Thyroid gland (tissue), 4 donors: Measurements from ENCODE around the gene HSDL1. TPM values are rescaled to one million over a fixed set of nuclear protein-coding genes. Genes with fewer than 3 reads are reported as not detected.

ENCODE experiments used
- DNase-seq, 2 donors: peaks; one replicate each; pipeline ENCODE4 v3.0.0-alpha.2; 2019
- H3K27ac ChIP-seq, 3 donors: fragments of 200-600 bp; sonication (generic); 1 replicate in 2 of 3; 2 replicates in 1 of 3; pipeline ENCODE4 v1.5.1; 2016 to 2019; ENCODE audit warnings: mild to moderate bottlenecking in 1 of 3, moderate library complexity in 1 of 3
- H3K27me3 ChIP-seq: fragments of 200-600 bp; sonication (generic); one replicate; pipeline ENCODE4 v1.5.1; 2019
- H3K36me3 ChIP-seq, 2 donors: fragments of 200-600 bp; sonication (generic); one replicate each; pipeline ENCODE4 v1.5.1; 2016 to 2019
- H3K4me1 ChIP-seq, 2 donors: fragments of 200-600 bp; sonication (generic); one replicate each; pipeline ENCODE4 v1.5.1; 2017 to 2019
- H3K4me3 ChIP-seq, 3 donors: fragments of 200-600 bp; sonication (generic); replicated peaks in 1 of 3; 1 replicate in 2 of 3; 2 replicates in 1 of 3; pipeline ENCODE4 v1.5.1; 2016; ENCODE audit warnings: mild to moderate bottlenecking in 1 of 3
- H3K9me3 ChIP-seq: fragments of 200-600 bp; sonication (generic); one replicate; pipeline ENCODE4 v1.5.1; 2017
- POLR2A ChIP-seq, 2 donors: fragments of 450-650 bp; IDR thresholded peaks; one replicate each; pipeline ENCODE4 v1.6.1; 2017; ENCODE audit warnings: antibody characterized with exemption in 2 of 2, mild to moderate bottlenecking in 2 of 2, moderate library complexity in 1 of 2
- WGBS, 2 donors: methylation state at CpG; one replicate each; pipeline ENCODE4 v1.1.5; 2017; 5-methylcytosine and 5-hydroxymethylcytosine counted together
- intact Hi-C: fragments of 100-400 bp; cut with DNase I; formaldehyde crosslinking; loops from one replicate; pipeline ENCODE4 v1.15.1; 2023
- total RNA-seq, 4 donors: library from RNA; depleted of rRNA; stranded (reverse); fragments of >200 nt; gene quantifications; one replicate each; pipeline ENCODE4 v1.2.3, GENCODE V29; 2016
- TF ChIP-seq, protein P1 (sequence below), 6 experiments: fragments of 200-600 bp in 3 of 6; fragments of 450-650 bp in 3 of 6; sonication (generic) in 3 of 6; IDR thresholded peaks; one replicate each; pipeline ENCODE4 v1.5.1; 2016 to 2019; ENCODE audit warnings: antibody characterized with exemption in 6 of 6, mild to moderate bottlenecking in 2 of 6, inconsistent platforms in 1 of 6, moderate library complexity in 1 of 6

The HSDL1 gene
- total RNA-seq, 4 donors from 2014 or later, result 37.2 to 82.9 (median 59.5) TPM

DNA sequence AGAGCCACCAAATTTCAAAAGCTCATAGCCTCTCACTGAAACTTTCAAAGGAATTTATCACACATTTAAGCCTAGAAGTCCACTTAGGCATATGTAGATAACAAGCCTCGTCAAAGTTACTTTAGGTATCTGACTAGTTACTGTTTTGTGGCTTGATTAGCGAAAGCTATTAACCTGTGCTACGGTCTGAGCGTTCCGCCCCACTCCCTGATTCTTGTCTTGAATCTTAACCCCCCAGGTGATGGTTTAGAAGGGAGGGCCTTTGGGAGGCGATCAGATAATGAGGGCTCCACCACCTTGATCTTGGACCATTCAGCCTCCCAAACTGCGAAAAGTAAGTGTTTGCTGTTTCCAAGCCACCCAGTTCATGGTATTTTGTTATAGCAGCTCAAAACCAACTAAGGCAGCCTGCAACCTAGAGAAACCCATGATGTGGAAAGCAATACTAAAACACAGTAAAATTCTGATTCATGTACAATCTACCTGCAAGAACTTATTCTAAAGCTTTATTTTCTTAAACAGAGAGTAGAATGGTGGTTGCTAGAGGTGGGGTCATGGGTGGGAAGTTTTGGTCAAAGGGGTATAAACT lies 7.1 kb downstream of the HSDL1 start:
- TF ChIP-seq POLR2A (IDR thresholded peaks at IDR 0.05), result no peak
- TF ChIP-seq, protein P1, sequence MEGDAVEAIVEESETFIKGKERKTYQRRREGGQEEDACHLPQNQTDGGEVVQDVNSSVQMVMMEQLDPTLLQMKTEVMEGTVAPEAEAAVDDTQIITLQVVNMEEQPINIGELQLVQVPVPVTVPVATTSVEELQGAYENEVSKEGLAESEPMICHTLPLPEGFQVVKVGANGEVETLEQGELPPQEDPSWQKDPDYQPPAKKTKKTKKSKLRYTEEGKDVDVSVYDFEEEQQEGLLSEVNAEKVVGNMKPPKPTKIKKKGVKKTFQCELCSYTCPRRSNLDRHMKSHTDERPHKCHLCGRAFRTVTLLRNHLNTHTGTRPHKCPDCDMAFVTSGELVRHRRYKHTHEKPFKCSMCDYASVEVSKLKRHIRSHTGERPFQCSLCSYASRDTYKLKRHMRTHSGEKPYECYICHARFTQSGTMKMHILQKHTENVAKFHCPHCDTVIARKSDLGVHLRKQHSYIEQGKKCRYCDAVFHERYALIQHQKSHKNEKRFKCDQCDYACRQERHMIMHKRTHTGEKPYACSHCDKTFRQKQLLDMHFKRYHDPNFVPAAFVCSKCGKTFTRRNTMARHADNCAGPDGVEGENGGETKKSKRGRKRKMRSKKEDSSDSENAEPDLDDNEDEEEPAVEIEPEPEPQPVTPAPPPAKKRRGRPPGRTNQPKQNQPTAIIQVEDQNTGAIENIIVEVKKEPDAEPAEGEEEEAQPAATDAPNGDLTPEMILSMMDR (IDR thresholded peaks at IDR 0.05), result no peak

DNA sequence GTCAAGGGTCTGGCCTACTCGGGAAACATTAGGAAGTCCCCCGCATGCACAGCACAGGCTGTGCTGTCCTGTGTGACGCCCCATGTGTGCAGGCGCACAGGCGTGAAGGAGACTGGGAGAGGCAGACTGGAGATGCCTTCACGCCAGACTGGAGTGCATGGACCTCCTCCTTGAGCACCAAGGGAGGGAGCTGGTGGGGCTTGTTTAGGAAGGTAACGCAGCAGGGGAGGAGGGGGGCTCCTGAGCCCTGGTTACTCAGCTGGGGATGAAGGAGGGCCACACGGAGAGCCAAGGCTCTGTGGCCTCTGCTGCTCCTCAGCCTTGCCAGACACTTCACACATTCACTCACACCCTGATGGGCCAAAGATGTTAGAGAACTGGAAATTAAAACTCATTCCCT lies 7.7 kb downstream of the HSDL1 start:
- Histone ChIP-seq H3K4me3 (no peak overlapping the region), H3K27ac (peak overlapping the region; percentile 92 to 95 (median 95)), H3K36me3 (no peaks in the 10 kb centered on the region), H3K4me1 (peaks cover 66 to 74% of the 10 kb centered on the region in 2 donors), H3K9me3 (no peaks in the 10 kb centered on the region), H3K27me3 (no peaks in the 10 kb centered on the region)
- intact Hi-C loops, result no loop called here
- TF ChIP-seq POLR2A (IDR thresholded peaks at IDR 0.05), result peak in 1 of 2 donors; percentile 88
- TF ChIP-seq, protein P1 (IDR thresholded peaks at IDR 0.05), result no peak
- DNase-seq, result peak; percentile 97 to 99
- WGBS, 2 donors, result 26 to 32% methylated on average over 7 to 8 of the region's 8 CpGs

More for the DNA sequence above, 7.1 kb downstream of the HSDL1 start:
- Histone ChIP-seq H3K4me1 (peaks cover 61 to 68% of the 10 kb centered on the region in 2 donors), H3K27me3 (no peaks in the 10 kb centered on the region), H3K9me3 (no peaks in the 10 kb centered on the region), H3K4me3 (no peak overlapping the region), H3K36me3 (no peaks in the 10 kb centered on the region), H3K27ac (peak overlapping the region; percentile 92 to 95 (median 95))
- intact Hi-C loops, result no loop called here
- WGBS, 2 donors, result 76 to 78% methylated on average over 7 of the region's 7 CpGs
- DNase-seq, result no peak

DNA sequence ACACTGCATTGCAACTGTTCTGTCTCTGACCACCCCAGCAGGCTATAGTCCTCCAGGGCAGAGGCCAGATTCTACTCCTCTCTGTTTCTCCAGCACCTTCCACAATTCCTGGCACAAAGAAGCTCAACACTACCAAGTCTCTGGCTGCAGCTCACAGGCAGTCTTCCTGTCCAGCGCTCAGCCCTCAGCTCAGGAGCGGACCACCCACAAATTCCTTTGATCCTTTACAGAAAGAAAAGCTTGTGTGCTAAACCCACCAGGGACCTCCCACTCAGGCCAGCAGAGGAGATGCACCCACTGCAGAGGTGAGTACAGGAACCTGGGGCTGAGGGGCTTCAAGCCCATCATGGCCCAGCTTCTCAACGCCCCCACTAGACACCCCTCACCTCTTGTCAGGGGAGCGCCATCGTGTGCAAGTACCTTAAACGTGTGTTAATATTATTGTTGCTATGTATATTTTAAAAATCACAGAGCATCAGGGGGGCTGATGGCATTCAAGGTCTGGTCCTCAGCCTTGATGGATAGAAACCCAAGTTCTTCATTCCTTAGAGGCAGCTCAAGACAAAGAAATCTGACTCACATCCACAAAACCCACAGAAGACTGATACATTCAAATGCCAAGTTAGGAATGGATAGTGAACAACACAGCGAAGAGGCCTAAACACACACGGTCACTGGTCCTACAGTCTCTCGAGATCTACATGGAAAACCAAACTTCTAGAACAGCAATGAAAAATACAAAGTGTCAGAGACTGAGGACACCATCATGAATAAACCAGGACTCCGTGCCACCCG lies 8.4 kb downstream of the HSDL1 start:
- DNase-seq, result no peak
- intact Hi-C loops, result no loop called here
- peaks cover 70 to 78% of the 10 kb centered on the region in 2 donors for H3K4me1 ChIP-seq
- no peak overlapping the region for H3K4me3 ChIP-seq
- no peak for TF ChIP-seq POLR2A (IDR thresholded peaks at IDR 0.05)
- TF ChIP-seq, protein P1 (IDR thresholded peaks at IDR 0.05), result no peak
- H3K9me3 ChIP-seq, result no peaks in the 10 kb centered on the region
- peak overlapping the region; percentile 92 to 95 (median 95) for H3K27ac ChIP-seq
- 73 to 78% methylated on average over 11 of the region's 11 CpGs for WGBS, 2 donors
- H3K27me3 ChIP-seq, result no peaks in the 10 kb centered on the region
- H3K36me3 ChIP-seq, result no peaks in the 10 kb centered on the region

DNA sequence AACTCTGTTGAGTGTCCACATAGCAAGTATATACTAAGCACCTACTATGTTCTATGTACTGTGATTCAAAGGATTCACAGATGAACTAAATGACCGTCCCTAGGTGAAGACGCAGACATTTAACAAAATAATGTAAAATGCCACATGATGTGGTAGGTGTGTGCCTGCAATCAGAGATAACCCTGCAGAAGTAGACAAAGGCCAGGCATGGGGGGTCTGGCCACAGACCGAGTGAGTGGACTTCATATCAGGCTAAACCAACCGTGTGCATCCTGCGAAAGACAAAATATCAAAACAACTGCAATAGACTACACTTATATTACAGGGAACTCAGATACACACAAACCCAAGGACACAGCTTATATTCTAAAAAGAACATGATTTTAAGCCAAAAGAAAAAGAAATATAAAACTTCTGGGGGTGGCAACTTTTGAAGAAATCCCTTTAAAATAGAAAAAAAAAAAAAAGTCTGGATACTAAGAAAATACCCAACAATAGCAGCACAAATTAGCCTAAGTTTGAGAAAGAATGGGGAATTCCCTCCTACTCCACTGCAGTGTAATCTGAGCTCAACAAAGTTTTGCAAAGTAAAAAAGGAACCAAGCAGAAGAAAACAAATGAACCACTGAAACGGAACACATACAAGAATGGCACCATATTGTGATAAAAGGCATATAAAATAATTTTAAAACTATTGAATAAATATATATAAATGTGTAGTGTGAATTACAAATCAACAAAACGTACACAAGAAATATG lies 12.3 kb downstream of the HSDL1 start:
- DNase-seq, result no peak
- Histone ChIP-seq H3K9me3 (no peaks in the 10 kb centered on the region), H3K27ac (peak overlapping the region; percentile 71 to 74 (median 72)), H3K4me3 (no peak overlapping the region), H3K4me1 (peaks cover 46 to 53% of the 10 kb centered on the region in 2 donors), H3K27me3 (no peaks in the 10 kb centered on the region), H3K36me3 (peaks cover 16 to 20% of the 10 kb centered on the region in 2 donors)
- WGBS, 2 donors, result 61 to 64% methylated on average over 7 of the region's 7 CpGs
- no peak for TF ChIP-seq POLR2A (IDR thresholded peaks at IDR 0.05)
- TF ChIP-seq, protein P1 (IDR thresholded peaks at IDR 0.05), result no peak
- intact Hi-C loops, result no loop called here
